A673 (cell line): ENCODE measurements around the gene FAM98C.

ENCODE experiments used
- CTCF ChIP-seq: fragments of 300-800, 200-600 bp; sonication (generic); conservative IDR thresholded peaks from 2 replicates; pipeline ENCODE4 v1.5.1; 2017; ENCODE audit warnings: low read depth, mild to moderate bottlenecking, antibody characterized with exemption, low read length, moderate library complexity, mixed read lengths
- EZH2 ChIP-seq: fragments of 200-600 bp; sonication (generic); IDR thresholded peaks from 2 replicates; pipeline ENCODE4 v1.6.1; 2017; ENCODE audit warnings: borderline replicate concordance, low read depth, mild to moderate bottlenecking, mixed read lengths, antibody characterized with exemption, low read length; ENCODE audit not compliant: poor library complexity, severe bottlenecking

GRCh38 chr19:38404858-38405257 lies 2.0 kb downstream of the FAM98C start:
- TF ChIP-seq EZH2 (no peak), CTCF (no peak)
